Esophagus muscularis mucosa (tissue), 4 donors: Measurements from ENCODE around the gene RALGDS. TPM values are rescaled to one million over a fixed set of nuclear protein-coding genes. Genes with fewer than 3 reads are reported as not detected.
"Not testable (repeated sequence)": the region's sequence is repeated elsewhere in the genome, so short reads cannot be mapped to it uniquely, and the experiment has no call there.

ENCODE experiments used
- DNase-seq: peaks from one replicate; pipeline ENCODE4 v3.0.0-alpha.2; 2017; ENCODE audit errors: extremely low spot score
- H3K27ac ChIP-seq, 4 donors: fragments of 200-600 bp; sonication (generic); replicated peaks in 1 of 4; 1 replicate in 3 of 4; 2 replicates in 1 of 4; pipeline ENCODE4 v1.5.1; 2016 to 2019; ENCODE audit warnings: mild to moderate bottlenecking in 1 of 4
- H3K27me3 ChIP-seq, 4 donors: fragments of 200-600 bp; sonication (generic); one replicate each; pipeline versions ENCODE4 v1.5.1 to v1.6.0; 2016 to 2019
- H3K36me3 ChIP-seq, 4 donors: fragments of 200-600 bp; sonication (generic); one replicate each; pipeline ENCODE4 v1.5.1; 2016 to 2019
- H3K4me1 ChIP-seq, 4 donors: fragments of 200-600 bp; sonication (generic); one replicate each; pipeline ENCODE4 v1.5.1; 2016 to 2019
- H3K4me3 ChIP-seq, 4 donors: fragments of 200-600 bp; sonication (generic); 1 replicate in 2 of 4; 2 replicates in 2 of 4; pipeline ENCODE4 v1.5.1; 2016 to 2019; ENCODE audit warnings: mild to moderate bottlenecking in 4 of 4, moderate library complexity in 1 of 4
- H3K9me3 ChIP-seq, 4 donors: fragments of 200-600 bp; sonication (generic); 1 replicate in 3 of 4; 2 replicates in 1 of 4; pipeline ENCODE4 v1.5.1; 2016 to 2019
- CTCF ChIP-seq, 3 experiments: fragments of 200-600 bp in 2 of 3; fragments of 450-650 bp in 1 of 3; sonication (generic) in 2 of 3; IDR thresholded peaks; one replicate each; pipeline ENCODE4 v1.5.1; 2017 to 2019; ENCODE audit warnings: antibody characterized with exemption in 3 of 3, mild to moderate bottlenecking in 2 of 3, moderate library complexity in 1 of 3
- EP300 ChIP-seq: sonication (generic); formaldehyde crosslinking; IDR thresholded peaks from one replicate; pipeline ENCODE4 v1.6.1; 2017; ENCODE audit warnings: antibody characterized with exemption
- POLR2A ChIP-seq: fragments of 450-650 bp; IDR thresholded peaks from one replicate; pipeline ENCODE4 v1.6.1; 2017; ENCODE audit warnings: antibody characterized with exemption, moderate library complexity, mild to moderate bottlenecking, low read depth
- POLR2AphosphoS5 ChIP-seq, 2 donors: sonication (generic); formaldehyde crosslinking; IDR thresholded peaks; one replicate each; pipeline ENCODE4 v1.6.1; 2017; ENCODE audit warnings: antibody characterized with exemption in 2 of 2
- WGBS: methylation state at CpG from one replicate; pipeline ENCODE4 v1.1.5; 2018; 5-methylcytosine and 5-hydroxymethylcytosine counted together
- intact Hi-C: fragments of 100-400 bp; cut with DNase I; formaldehyde crosslinking; loops from one replicate; pipeline ENCODE4 v1.15.1; 2023
- total RNA-seq, 4 donors: library from RNA; depleted of rRNA; stranded (reverse); fragments of >200 nt; gene quantifications; one replicate each; pipeline versions ENCODE4 v1.1.0 to v1.2.1, GENCODE V29; 2016

The RALGDS gene
- total RNA-seq, 4 donors from 2014 or later: 48.6 to 67.4 (median 54.8) TPM

- 87% methylated on average over 8 of the region's 16 CpGs for WGBS
- Histone ChIP-seq H3K36me3 (peaks cover 60 to 69% (median 65%) of the 10 kb centered on the region in 4 donors), H3K4me3 (no peak overlapping the region), H3K9me3 (peaks cover 0 to 13% (median 5%) of the 10 kb centered on the region in 4 donors), H3K27ac (no peak overlapping the region), H3K4me1 (peaks cover 0 to under 1% (median under 1%) of the 10 kb centered on the region in 4 donors), H3K27me3 (no peaks in the 10 kb centered on the region)
- DNase-seq: no peak
- no peak for TF ChIP-seq EP300
- TF ChIP-seq CTCF (IDR thresholded peaks at IDR 0.05): no peak
- TF ChIP-seq POLR2AphosphoS5 (IDR thresholded peaks at IDR 0.05): no peak
- no peak for TF ChIP-seq POLR2A
- intact Hi-C loops: no loop called here
Observed at GRCh38 chr9:133098104-133098754, 22.8 kb downstream of the RALGDS start.

- no peak for DNase-seq
- no peak for TF ChIP-seq POLR2AphosphoS5 (IDR thresholded peaks at IDR 0.05)
- TF ChIP-seq CTCF (IDR thresholded peaks at IDR 0.05): peak in 1 of 3 experiments; percentile 13
- H3K9me3 ChIP-seq: peaks cover 0 to 13% (median 5%) of the 10 kb centered on the region in 4 donors
- 98% methylated on average over 3 of the region's 3 CpGs for WGBS
- intact Hi-C loops: no loop called here
- H3K36me3 ChIP-seq: peaks cover 28 to 36% (median 33%) of the 10 kb centered on the region in 4 donors
- no peak overlapping the region for H3K4me3 ChIP-seq
- no peaks in the 10 kb centered on the region for H3K4me1 ChIP-seq
- H3K27me3 ChIP-seq: no peaks in the 10 kb centered on the region
- no peak overlapping the region for H3K27ac ChIP-seq
Observed at GRCh38 chr9:133094842-133095393, 26.1 kb downstream of the RALGDS start.

GRCh38 chr9:133094351-133094750 is 26.7 kb downstream of the RALGDS start:
- H3K4me1 ChIP-seq, intact Hi-C loops, DNase-seq, H3K27ac ChIP-seq, H3K27me3 ChIP-seq, H3K4me3 ChIP-seq: not testable (repeated sequence)
- Histone ChIP-seq H3K36me3 (peaks cover 22 to 31% (median 28%) of the 10 kb centered on the region in 4 donors), H3K9me3 (peaks cover 0 to 13% (median 5%) of the 10 kb centered on the region in 4 donors)
- 88% methylated on average over 4 of the region's 4 CpGs for WGBS

GRCh38 chr9:133090752-133091385 is 30.2 kb downstream of the RALGDS start:
- WGBS: 81% methylated on average over 7 of the region's 11 CpGs

More at GRCh38 chr9:133090752-133091385, 30.2 kb downstream of the RALGDS start:
- Histone ChIP-seq H3K9me3 (peaks cover 0 to 7% (median 3%) of the 10 kb centered on the region in 4 donors), H3K36me3 (no peaks in the 10 kb centered on the region), H3K4me1 (no peaks in the 10 kb centered on the region), H3K27me3 (no peaks in the 10 kb centered on the region), H3K27ac (no peak overlapping the region), H3K4me3 (no peak overlapping the region)
- intact Hi-C loops: no loop called here
- no peak for DNase-seq
- TF ChIP-seq EP300 (no peak), POLR2AphosphoS5 (IDR thresholded peaks at IDR 0.05) (no peak), POLR2A (no peak), CTCF (IDR thresholded peaks at IDR 0.05) (no peak)
